GM19324 (cell line): ENCODE data around the gene SLC9A6.
"Not testable (repeated sequence)": the region's sequence is repeated elsewhere in the genome, so short reads cannot be mapped to it uniquely, and the experiment has no call there.

Experiments used
- ATAC-seq: cut with Tn5 transposase; IDR thresholded peaks from one replicate; pipeline ENCODE4 v1.9.1; 2021; ENCODE audit warnings: mild to moderate bottlenecking, moderate library complexity; ENCODE audit not compliant: unreplicated experiment, low FRiP score

The SLC9A6 gene

DNA sequence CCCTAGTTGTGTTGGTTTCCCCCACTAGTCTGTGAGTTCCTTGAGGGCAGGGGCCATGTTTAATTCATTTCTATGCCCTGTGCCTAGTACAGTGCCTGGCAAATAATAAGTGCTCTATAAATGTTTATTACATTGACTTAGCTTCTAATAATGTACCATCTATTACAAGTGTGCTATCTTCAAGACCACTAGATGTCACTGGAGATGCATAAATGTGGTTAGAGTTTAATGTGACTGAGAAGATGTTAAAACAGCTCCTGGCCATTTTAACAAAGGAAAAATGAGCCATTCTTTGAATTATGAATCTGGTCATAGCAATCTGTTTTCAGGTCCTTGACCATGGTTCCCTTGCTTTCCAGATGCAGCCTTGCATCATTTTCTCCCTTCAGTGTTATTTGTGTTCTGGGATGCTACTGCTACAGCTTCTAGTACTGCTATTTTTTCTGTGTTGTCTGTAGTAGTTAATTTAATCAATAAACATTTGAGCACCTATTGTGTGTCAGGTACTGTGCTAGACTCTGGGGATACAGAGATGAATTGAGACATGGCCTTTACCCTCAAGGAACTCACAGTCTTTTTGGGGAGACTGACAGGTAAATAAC lies 43.2 kb downstream of the SLC9A6 start:
- ATAC-seq, result no peak

DNA sequence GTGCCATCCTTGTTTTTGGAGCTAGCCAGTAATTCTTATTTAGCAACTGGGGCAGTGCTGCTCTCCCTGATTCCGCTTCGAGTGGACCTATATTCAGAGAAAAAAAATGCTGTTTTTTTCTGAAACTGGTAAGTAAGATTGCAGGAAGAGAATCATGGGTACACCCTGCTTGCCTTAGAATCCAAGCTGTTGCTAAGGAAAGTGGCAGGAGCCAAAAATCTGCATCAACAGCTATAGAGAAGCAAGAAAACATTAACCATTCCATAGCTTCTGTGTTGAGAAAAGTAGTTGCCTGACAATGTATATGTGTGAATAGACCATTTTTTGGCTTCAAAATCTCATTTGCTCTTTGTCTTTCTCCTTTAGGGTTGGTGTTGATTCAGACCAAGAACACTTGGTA lies 44.5 kb downstream of the SLC9A6 start:
- no peak for ATAC-seq

DNA sequence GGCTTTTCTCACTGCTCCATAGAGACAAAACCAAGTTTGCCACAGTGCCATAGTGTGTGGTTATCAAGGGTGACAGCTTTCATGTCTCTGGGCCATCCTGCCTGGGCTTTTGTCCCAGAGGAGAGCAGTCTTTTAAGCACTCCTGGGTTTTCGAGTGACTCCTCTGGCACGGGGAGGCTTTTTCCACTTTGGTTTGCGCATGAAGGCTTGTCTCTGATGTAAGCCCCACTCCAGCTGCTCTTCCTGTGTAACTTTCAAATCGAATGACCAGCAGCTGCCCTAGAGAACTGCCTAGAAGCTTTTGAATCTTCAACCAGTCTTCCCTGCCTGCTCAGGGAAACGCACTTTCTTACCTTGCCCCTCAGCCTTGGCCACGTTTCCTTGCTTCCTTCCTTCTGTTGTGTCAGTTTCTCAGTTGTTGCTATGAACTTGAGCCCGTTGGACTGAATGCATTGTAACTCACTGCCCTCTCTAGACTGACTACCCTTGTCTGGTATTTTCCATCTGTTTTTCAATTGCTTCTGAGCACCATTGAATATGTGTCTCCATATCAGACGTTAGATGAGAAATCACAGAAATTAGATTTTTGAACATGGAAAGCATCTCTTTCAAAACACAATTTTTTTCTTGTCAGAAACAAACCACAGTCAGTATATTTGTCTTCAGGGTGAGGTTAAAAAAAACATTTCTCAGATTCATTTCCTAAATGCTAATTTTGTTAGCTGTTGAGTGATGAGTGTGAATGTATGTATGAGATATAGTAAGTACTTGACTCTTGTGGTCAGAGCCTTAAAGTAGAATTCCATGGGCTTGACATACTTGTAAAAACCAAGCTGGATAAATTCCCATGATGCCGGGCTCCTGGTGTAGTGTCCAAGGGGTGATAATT lies 45.3 kb downstream of the SLC9A6 start:
- no peak for ATAC-seq

DNA sequence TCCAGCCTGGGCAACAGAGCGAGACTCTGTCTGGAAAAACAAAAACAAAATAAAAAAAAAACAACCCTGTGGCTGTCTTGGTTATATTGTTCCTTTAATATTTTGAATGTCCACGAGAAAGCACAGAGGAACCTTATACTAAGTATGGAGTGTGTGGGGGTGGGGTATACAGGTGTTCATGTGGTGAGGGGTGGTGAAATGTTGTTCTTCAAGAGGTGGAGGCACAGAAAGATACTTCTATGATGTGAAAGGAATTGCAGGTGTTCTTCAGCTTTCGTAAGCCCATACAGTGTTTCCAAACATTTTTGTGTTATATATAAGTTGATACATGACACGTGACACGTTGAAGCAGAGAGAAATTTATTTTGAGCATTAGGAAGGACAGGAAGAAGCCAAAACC lies 46.4 kb downstream of the SLC9A6 start:
- no peak for ATAC-seq

DNA sequence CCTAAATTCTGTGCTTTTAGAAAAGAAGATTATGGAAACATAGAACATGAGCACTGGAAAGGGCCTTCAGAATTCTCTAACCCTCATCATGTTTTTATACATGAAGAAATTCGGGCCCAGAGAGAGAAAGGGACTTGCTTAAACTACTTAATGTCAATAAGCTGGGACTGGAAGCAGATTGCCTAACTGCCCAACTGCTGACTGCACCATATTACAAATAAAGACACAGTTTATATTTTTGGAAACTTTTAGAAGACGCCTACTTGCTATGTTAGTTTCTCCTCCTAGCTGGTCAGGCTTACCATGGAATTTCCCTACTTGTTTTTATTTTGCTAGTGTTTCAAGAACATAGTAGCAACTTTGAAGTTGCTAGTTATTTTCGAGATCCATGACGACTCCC lies 47.1 kb downstream of the SLC9A6 start:
- ATAC-seq, result no peak

DNA sequence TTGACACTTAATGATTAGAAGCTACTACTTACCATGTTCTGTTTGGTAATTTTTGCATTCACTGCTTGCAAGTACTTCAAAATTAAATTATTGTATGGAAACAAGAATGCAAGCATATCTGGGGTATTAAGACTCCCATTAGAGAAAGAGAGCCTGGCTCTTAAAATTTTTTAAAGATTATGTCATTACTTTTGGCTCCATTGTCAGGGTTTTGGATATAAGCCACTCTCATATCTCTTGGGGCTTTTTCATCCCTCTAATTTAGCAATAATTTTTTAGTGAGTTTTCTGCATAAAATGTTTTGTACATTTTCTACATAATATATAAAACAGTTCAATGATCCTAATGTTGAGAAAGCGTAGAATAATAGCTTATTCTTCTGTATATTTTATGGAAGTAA lies 49.4 kb downstream of the SLC9A6 start:
- no peak for ATAC-seq

DNA sequence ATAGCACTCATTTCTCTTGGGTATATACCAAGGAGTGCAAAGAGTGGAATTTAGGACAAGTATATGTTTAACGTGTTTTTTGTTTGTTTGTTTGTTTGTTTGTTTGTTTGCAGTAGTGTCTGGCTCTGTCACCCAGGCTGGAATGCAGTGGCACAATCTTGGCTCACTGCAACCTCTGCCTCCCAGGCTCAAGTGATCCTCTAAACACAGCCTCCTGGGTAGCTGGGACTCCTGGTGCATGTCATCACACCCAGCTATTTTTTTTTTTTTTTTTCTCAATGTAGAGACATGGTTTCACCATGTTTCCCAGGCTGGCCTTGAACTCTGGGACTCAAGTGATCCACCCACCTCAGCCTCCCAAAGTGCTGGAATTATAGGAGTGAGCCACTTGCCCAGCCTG lies 50.4 kb downstream of the SLC9A6 start:
- ATAC-seq, result no peak

DNA sequence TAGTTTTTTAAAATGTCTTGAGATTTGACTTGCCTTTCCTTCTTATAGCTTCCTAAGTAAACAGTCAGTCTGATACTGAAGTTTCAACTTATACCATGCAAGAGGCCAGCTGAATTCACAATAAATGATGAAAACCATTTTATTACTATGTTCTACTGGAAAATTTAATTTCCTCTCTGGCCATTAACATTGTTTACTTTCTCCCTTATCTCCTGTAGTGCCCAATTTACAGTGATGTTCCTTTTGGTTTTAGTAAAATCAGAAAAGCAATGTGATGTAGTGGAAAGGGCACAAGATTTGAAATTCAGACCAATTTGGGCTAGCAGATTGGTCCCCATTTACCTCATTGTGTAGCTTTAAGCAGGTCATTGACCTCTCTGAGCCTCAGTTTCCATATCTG lies 54.2 kb downstream of the SLC9A6 start:
- ATAC-seq, result no peak

DNA sequence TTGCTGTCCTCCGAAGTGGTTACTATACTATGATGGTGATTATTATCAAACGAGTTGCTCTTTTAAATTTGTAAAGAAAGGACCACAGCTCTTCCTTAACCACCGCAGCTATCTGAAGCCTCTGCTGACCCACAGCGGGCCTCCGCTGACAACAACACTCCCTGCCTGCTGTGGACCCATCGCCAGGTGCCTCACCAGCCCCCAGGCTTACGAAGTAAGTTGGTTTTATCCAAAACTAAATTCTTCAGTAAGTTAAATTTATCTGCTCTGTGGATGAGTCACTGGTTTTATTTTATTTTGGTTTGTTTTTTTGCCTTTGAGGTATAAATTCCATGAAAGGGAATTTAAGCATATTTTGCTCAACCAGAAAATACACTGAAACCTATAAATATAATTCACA lies 54.7 kb downstream of the SLC9A6 start:
- no peak for ATAC-seq

DNA sequence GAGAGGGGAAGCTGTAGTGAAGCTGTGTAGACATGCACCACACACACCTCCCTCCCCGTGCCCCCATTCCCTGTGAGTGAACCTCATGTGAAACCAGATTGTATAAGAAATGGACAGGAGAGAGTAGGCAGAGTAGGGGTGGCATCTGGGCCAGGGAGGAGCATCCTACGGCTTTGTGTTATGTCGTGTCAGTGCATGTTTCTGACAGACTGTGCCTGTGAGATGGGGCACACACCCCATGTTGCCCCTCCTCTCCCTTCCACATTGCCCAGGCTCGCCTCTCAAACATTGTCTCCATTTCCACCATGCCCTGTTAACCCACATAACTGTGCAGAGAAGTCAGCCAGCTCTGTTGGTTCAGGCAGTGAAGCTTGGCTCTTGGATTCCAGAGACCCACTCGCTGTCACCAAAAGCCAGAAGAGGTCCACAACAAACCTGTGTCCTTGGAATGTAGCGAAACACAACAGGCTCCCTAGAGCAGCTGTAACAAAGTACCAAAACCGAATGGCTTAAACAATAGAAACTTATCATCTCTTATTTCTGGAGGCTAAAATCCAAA lies 56.1 kb downstream of the SLC9A6 start:
- no peak for ATAC-seq

DNA sequence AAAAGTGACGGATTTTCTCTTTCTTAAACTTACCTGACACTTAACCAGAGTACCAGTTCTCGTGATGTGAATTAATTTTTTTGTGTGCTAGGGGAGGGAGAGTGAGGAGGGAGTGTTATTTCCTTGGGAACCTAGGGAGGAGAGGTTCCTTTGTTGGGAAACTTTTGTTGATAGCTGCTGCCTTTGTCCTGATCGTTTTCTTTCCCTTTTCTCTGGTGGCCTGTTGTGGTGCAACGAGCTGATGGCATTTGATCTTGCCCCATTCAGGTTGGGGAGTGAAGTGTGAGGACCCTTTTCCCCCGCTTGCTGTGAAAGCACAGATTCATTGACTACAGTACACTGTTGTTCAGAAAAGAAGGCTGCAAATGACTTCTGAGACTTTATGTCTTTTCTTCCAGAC lies 59.8 kb downstream of the SLC9A6 start:
- no peak for ATAC-seq

DNA sequence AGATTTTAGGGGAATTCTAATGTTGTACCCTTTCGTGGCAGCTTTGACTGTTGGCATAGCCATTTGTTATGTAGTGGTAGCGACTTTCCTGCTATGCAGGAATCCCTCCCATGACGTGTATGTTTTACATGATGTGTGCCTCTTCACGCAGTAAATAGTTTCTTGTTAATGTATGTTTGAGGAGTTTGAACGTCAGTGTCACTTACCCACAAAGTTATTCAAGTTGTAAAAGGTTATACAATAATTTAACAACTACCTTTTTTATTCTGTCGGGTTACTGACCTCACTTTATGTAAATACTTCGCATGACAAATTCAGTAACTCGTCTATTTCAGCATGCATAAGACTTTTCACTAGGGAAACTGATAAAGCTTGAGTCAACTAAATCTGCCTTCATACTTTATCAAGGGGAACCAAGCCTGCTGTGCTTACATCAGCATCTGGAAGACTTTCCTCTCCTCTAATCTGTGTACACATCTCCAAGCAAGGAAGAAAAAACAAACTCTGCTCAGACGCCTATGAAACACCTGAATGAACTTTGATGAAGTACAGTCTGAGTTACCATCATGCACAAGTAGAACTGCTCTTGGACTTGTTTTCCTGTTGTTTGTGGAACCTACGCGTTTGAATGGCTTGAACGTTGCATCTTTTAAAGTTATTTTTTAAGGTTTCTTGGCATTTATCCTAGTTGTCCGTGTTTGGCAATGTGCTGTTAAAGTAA lies 61.2 kb downstream of the SLC9A6 start:
- no peak for ATAC-seq

DNA sequence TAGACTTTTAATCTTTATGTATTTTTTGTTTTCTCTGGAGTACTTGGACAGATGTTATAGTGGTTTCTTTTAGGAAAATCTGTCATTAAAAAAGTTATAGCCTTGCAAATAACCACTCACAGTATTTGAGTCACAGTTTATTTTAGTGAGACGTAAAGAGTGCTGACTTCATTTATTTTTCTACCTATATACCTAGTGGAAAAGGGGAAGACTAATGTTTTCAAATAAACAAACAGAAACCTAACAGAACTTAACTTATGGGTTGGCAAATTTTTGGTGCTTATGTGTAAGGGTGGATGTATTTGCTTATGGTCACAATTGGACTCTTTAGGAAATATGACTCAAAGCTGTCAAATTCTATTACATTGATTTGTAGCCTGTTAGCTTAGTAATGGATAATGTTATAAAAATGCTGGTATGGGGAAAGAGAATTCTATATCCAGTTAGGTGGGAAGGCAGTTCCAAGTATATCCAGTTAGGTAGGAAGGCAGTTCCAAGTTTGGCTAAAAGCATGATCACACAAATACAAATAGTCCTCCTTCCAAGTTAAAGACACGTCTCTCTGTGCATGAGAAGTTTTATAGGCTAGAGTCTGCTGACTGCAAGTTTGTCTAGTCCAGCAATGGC lies 61.9 kb downstream of the SLC9A6 start:
- ATAC-seq, result no peak

DNA sequence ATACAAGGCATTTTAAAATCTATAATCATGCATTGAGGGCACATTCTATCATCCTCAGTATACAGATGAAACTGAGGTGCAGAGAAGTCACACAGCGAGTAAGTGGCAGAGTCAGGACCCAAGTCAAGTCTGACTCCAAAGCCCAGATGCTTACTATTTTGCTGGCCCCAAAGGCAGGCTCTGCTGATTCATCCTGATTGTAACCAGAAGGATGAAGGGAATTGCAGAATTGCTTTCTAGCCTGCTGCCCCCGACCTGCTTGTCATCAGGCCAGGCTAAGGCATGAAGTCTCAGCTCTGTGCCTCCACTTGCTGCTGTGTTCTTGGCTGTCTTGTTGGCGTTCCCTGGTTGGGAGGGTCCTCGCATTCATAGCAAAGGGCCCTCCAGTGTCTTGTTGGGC lies 62.7 kb downstream of the SLC9A6 start:
- no peak for ATAC-seq

DNA sequence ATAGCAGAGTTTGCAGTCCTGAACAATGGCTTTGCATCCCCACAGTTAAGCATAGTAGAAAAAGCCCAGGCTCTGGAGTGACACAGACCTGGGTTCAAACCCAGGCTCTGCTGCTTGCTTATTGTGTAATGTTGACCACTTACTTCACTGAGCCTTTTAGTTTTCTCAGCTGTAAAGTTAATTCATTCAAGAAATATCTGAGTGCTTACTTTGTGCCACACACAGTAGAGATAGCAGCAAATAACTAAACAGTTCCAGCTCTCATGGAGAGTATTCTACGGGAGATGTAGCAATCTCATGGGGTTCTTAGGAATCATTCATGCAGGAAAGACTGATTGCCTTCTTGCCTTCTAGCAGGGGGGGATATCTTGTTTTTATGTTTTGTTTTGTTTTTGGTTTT lies 63.2 kb downstream of the SLC9A6 start:
- no peak for ATAC-seq

DNA sequence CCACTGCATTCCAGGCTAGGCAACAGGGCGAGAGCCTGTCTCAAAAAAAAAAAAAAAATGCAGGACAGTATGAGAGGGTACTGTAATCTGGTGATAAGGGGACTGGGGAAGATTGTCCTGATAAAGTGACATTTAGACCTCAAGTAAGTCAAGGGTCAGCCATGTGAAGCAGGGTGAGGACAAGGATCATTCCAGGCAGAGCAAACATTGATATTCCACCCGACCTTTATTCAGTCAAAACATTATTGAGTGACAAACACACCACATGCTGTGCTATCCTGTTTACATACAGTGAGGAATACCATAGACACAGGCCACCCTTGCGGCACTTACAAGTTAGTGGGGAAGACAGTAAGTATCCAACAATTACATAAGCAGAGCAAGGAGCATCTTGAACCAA lies 64.4 kb downstream of the SLC9A6 start:
- no peak for ATAC-seq

DNA sequence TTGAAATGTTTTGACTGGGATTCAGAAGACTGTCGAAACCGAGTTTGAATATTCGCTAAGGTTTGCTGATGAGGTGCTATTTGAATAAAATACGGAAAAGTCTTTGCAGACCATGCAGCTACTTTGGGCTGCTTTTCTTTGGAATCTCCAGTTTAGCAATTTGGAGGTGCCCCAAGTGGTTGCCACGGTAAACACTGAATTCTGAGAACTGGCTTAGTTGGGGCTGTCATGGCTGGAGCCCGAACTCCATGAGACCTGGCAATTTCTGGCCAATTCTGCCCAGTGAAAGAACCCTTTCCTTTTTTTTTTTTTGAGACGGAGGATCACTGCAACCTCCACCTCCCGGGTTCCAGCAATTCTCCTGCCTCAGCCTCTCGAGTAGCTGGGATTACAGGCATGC lies 65.6 kb downstream of the SLC9A6 start:
- ATAC-seq, result not testable (repeated sequence)

DNA sequence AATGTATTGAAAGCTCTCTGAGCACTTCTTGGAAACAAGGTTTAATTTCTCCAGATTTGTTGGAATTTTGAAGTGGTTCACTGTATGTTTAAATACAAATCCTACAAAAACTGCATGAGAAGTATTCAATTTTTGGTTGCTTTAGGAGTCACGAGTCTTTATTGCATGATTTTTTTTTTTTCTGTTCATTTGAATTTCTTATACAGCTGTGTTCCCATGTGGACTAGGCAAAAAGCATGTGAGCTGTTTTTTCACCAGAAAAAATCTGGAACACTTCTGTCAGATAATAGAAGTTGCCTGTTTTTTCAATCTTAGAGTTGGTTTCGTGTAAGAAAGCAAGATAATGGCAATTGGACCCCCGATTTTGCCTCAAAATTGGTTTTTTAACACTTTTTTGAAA lies 66.4 kb downstream of the SLC9A6 start:
- ATAC-seq, result no peak

DNA sequence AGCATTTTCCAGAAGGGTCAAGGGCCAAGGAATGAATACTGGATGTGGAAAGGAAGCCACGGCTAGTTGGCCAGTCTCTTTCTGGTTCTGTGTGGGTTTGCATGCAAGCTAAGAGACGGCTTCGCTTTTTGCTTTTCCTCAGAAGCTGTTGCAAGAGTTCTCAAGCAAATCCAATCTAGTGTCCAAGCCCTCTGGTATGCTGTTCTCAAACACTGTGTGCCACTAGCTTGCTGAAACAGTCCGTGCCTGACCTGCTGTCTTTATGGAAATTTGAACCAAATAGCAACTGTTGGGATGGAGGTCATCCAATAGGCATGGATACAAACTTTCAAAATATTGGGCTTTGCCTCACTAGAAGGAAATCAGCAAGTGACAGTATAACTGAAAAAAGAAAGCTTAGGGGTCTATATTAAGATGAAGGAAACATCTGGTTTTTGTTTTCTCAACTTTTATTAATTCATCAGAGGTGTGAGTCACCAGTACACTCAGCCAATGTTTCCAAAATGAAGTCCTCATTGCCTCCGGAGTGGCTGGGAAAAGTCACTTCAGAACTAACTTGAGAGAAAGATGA lies 70.5 kb downstream of the SLC9A6 start:
- no peak for ATAC-seq

DNA sequence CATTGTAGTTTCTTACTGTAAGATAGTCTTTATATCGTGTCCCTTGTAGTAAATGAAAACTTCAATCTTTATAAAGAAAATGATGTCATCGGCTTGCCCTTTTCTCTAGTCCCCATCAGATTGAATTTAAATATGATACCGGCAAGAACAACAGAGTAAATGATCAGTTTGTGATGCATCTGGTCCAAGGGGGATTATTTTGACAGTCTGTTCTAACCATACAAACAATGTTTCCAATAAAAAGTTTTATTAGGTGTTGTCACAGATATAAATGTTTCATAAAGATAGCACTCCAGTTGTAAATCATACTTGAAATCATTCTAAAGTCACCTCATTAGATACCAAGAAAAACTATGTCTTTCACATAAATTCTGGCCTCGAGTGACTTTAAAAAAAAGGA lies 72.3 kb downstream of the SLC9A6 start:
- ATAC-seq, result no peak

DNA sequence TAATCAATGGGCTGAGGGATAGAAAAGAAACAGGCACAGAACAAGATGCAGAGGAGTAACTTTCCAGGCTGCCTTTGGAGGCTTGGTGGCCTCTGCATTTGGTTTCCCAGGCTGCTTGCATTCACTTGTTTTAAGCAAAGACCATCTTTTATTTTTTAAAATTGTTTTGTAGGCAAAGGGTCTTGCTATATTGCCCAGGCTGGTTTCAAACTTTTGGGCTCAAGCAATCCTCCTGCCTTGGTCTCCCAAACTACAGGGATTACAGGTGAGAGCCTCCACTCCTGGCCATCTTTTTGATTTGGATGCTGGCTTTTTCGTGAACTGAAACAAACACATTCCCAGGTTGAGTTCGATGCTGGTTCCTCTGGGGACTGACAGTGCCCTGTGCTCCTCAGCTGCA lies 74.1 kb downstream of the SLC9A6 start:
- no peak for ATAC-seq
